Measurements from ENCODE around the gene PSME2.

DNA sequence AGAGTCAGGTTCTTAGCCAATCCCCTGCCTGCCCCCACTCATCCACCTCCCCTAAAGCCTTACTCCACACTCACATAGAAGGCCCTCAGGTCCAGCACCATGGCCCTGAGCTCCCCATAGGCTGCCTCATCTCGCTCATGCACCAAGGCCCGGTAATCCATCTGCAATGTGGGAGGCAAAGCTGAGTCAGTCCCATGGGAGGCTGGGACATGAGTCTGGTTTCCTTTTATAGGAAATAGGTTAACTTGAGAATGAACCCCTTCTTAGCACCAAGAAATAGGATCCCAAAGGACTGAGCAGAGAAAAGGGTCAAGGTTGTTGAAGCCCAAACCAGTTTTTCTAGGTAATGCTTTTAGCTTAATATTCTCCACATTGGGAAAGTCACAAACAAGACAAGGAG, 2.9 kb downstream of the PSME2 start:
- TF ChIP-seq EZH2 (IDR thresholded peaks at IDR 0.05) (no peak), POLR2AphosphoS5 (IDR thresholded peaks at IDR 0.05; ENCODE audit: borderline replicate concordance, low read depth, low read length) (no peak)
